ENCODE results near the gene APOB. TPM values are rescaled to one million over a fixed set of nuclear protein-coding genes. Genes with fewer than 3 reads are reported as not detected.

The APOB gene
- total and polyA plus RNA-seq, 2 of the 13 experiments (the other 11 are each of a cell fraction or from before 2014, with no cell fraction given) = 1,569 to 2,515 TPM

- TF ChIP-seq PAXIP1 (CRISPR knock-in tag; conservative IDR thresholded peaks at IDR 0.05) = peak; percentile 96
- peak; percentile 98 for TF ChIP-seq GATA4 (IDR thresholded peaks at IDR 0.05; ENCODE audit: borderline replicate concordance, low read depth)
- TF ChIP-seq SALL1 (CRISPR knock-in tag; IDR thresholded peaks at IDR 0.05) = peak; percentile 99
- peak; percentile 99 for TF ChIP-seq PAF1 (CRISPR knock-in tag; IDR thresholded peaks at IDR 0.05)
- peak; percentile 94; the same call in 1 of the 2 replicates for TF ChIP-seq TRAFD1 (CRISPR knock-in tag; IDR thresholded peaks at IDR 0.05; ENCODE audit: borderline replicate concordance)
- peak; percentile 42; the same call in 1 of the 2 replicates for TF ChIP-seq HOXA5 (CRISPR knock-in tag; IDR thresholded peaks at IDR 0.05)
- peak; percentile 96 for TF ChIP-seq SNAPC2 (CRISPR knock-in tag; IDR thresholded peaks at IDR 0.05)
- 0 out of 2 replicates have a peak, but pooled peaks have one; percentile 52 for TF ChIP-seq DDIT3 (CRISPR knock-in tag; IDR thresholded peaks at IDR 0.05)
- peak; percentile 67 for TF ChIP-seq ZMYM3 (CRISPR knock-in tag; IDR thresholded peaks at IDR 0.05)
- TF ChIP-seq MED1 (CRISPR knock-in tag; IDR thresholded peaks at IDR 0.05) = peak; percentile 100
- no peak; the same call in 1 of the 2 replicates for TF ChIP-seq ZNF142 (CRISPR knock-in tag; IDR thresholded peaks at IDR 0.05)
- TF ChIP-seq ZNF629 (CRISPR knock-in tag; conservative IDR thresholded peaks at IDR 0.05) = no peak; the same call in 1 of the 2 replicates
- TF ChIP-seq DZIP1 (CRISPR knock-in tag; IDR thresholded peaks at IDR 0.05) = no peak
- peak; percentile 93 for TF ChIP-seq KDM2A (CRISPR knock-in tag; IDR thresholded peaks at IDR 0.05; ENCODE audit: borderline replicate concordance, low read depth)
Measured at GRCh38 chr2:21042958-21043743, 722 bp downstream of the APOB start (continued).

Data from HepG2 (cell line).